Epidermal melanocyte (primary cell): ENCODE data around the gene S100B.

Source experiments
- DNase-seq: peaks from one replicate; pipeline ENCODE4 v3.0.0; 2011; ENCODE audit warnings: low spot score; ENCODE audit not compliant: insufficient read length

The S100B gene

DNA sequence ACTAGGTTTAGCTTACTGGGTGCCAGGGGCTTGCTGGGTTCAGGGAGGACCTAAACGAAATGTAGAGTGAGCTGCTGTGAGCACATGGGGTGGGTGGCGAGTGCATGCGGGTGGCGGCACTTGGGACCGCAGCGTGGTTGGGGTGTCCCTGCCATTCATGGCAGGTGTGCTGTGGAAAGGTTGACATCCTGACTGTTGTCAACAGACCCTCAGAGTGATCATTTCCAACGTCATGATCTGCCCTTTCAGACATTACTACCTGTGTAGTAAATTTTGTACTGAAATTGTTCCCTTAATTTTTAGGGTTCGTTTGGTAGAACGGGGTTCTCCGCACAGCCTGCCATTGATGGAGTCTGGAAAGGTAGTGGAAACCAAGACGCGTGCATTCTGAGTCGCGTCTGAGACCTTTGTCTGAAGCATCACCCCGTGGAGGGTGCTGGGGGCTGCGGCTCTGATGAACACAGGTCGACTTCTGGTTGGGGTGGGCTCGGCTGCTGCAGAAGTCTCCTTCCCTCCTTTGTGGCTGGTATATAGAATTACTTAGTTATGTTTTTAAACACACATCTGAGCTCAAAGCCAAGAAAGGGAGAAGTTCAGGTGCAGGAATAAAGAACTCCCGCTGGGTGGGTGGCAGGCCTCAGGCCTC is 43.3 kb downstream of the S100B start:
- DNase-seq, result no peak

DNA sequence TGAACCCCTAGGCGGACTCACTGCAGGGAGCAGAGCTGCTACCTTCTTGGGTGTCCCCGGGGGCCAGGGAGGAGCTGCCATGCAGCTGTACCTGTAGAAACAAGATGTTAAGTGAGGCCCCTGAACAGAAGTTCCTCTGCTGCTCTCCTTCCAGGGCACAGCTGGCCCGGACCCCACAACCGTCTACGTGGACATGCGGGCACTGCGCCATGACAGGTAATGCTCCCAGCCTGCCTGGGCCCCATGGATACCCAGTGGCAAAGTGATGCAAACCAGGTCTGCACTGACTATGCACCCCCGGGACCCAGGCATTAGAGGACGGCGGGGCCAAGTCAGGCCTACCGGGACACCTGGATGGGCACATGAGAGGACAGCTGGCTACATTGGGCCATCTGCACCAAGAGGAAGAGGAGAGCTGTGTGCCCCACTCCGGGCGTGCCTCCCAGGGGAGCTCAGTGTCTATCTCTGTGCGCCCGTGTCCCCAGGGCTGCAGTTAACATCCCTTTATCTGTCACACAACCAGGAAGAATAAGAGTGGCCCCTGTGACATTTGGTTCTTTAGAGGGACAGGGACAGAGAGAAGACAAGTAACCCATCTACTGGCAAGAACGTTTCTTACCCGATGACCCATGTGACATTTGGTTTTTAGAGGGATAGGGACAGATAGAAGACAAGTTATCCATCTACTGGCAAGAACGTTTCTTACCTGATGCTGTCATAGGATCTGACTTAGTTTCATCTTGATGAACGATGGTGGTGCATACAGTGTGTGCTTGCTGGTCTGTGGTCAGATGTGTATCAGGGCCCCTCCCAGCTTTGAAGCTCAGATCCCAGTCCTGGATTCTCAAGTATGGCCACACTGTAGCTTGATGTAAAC is 44.1 kb downstream of the S100B start:
- DNase-seq, result no peak

DNA sequence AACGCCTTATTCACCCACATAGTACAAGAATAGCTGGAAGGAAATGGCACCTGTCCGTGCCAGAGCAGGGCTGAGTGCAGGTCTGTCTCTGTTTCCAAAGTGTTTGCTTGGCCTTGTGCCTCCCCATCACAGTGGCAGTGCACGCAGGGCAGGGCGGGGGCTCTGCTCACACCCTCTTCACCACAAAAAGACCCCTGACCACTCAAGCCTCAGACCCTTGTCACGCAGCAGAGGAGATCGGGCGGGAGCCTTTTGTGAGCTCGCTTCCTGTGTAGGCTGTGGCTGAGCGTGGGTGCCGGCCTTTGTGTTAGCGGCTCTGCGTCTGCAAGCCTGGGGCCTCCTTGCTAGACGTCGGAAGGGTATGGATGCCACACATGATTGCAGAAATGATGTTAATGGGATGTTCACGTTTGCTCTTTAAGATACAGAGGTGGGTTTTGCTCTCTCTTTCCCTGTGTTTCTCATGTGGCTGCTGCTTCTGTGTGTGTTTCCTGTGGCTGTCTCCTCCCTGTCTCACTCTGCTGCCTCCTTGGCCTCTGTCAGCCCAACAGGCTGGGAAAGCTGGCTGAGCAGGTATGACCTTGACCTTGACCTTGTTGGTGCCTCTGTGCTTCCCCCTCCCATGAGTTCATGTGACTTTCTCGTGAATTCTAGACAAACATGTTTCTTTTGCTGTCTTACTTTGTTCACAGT is 45.4 kb downstream of the S100B start:
- no peak for DNase-seq

DNA sequence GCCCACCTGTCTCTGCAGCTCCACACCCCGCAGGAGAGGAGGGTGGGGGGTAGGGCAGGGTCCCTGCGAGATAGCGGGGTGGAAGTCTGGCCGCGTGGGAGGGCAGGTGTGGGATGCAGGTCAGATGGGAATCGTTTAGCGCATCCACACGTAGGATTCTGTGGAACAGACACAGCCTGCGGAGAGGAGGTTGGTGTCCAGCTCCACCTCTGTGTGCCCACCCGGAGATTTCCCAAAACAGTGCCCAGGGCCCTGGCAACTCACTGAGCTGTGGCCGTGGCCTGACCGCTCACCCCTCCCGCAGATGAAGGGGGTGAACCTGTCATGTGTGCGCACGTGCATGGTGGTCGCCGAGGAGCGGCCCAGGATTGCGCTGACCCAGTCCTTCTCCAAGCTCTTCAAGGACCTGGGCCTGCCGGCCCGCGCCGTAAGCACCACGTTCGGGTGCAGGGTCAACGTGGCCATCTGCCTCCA is 46.9 kb downstream of the S100B start:
- no peak for DNase-seq

DNA sequence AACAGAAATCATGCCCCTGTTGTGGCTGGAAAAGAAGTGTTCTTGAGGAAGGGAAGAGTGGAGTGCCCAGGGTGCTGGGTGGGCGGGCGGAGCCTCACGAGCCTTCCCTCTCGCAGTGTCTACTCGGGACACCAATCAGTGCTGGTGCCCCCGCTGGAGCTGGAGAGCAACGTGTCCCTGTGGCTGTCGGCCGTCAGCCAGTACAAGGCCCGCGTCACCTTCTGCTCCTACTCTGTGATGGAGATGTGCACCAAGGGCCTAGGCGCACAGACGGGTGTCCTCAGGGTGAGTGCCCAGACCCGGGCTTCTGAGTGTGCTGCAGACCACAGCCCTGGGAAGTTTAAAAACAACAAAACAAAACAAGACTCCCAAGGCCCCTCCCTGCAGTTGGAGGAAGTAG is 47.4 kb downstream of the S100B start:
- no peak for DNase-seq

DNA sequence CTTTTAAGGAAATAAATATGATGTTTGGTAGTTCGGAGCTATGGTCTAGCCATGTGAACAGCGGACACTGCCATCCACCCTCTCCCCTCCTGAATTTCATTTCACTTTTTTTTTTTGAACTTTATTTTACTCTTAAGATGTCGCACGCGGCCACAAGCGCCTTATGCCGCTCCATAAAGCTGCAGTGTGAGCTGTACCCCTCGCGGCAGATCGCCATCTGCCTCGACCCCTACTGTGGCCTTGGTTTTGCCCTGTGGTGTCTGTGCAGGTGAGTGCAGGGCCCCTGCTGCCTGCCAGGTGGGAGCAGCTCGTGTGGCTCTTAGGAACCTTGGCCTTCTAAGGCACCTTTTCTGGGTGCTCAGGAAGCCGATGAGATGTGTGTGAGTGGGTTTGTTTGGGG is 48.1 kb downstream of the S100B start:
- no peak for DNase-seq

DNA sequence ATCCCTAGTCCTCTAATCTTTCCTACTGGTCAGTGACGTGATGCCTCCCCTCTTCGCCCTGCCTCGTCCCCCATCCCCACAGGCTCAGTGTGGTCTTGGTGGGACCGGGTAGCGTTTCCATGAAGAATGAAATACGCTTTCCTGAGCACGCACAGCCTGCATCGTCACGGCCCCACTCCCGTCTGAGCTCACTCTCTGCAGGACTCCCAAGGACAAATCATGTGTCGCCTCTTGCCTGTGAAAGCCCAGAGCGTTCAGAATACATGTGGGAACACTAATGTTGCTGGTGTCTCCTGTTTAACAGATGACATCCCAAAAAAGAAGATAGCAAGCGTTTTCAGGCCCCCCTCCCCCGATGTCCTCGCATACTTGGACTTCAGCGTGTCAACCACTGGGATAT is 49.2 kb downstream of the S100B start:
- DNase-seq, result no peak

DNA sequence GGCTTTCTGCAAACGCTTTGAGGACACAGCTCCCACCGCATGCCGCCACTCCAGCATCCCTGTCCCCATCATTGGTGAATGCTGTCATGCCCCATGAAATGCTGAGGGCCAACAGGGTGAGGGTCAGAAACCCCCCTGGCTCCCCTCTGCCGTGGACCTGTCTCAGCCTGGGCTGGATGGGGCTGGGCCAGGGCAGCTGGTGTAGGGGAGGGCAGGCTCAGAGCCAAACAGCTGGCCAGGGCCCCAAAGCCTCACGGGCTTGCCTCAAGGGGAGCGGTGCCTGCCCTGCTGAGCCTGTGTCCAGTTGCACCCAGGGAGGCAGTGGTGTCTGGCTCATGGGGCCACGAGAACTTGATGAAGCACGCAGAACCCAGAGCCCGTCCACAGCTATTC is 49.7 kb downstream of the S100B start:
- DNase-seq, result no peak

DNA sequence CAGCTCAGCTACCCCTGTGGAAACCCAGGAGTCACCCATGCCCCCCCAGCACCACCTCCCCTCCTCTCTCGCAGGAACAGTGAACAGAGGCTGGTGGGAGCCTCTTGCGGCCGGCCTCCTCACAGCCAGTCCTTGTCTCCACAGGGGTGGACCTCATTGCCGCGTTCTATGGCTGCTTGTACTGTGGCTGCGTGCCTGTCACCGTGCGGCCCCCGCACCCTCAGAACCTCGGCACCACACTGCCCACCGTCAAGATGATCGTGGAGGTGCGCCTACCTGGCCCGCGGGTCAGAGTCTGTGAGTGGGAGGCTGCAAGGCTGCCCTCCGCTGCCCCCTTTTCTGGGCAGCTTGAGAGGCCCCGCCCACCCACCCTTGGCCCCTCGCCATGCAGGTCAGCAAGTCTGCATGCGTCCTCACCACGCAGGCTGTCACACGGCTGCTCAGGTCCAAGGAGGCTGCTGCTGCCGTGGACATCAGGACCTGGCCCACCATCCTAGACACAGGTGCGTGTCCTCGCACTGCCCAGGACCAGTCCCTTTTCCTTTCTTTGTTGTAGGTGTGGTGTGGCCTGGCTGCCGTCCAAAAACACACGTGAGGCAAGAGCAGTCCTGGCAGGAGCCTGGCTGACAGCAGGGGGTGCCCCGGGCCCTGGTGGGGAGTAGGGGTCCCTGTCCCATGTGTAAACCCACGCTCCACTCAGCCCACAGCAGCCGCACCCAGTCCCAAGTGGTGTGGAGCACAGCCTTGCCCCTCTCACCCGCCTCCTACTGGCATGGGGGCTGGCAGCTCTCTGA is 50.3 kb downstream of the S100B start:
- no peak for DNase-seq

DNA sequence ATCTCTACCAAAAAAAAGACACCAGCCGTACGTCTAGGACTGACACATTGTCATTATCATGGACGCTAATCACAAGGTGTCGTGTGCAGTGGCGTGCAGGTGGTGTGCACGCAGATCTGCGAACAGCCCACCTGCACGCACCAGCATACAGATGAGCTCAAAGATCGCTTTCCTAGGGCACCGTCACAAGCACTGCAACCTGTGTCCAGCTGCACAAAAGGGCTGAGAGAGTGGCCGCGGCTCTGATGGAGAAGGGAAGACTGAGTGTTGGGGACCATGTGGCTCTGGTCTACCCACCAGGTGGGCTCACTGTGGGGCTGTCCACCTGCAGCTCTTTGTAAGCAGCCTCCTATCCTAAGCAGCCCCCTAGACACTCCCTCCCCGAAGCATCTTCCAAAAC is 50.9 kb downstream of the S100B start:
- DNase-seq, result no peak

DNA sequence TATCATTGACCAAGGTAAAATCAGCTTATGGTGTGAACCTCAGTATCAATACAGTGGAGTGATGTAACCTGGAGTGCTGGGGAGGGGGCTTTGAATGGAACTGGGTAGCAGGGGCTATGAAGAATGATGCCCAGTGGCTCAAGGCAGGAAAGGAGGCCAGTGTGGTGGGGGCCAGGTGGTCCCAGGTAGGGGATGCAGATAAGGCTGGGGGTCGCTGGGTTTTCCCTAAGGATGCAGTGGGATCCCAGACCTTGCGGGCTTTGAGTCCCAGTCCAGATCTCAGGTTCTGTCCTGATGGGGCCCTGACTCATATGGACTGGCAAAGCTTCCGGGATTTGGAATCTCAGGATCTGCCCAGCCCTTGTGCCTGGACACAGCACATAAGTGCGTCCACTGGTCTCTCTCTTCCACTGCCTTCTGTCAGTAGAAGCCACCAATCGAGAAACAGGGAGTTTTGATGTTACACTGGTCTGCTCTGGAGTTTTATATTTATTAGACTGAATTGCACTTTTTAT is 52.0 kb downstream of the S100B start:
- no peak for DNase-seq

DNA sequence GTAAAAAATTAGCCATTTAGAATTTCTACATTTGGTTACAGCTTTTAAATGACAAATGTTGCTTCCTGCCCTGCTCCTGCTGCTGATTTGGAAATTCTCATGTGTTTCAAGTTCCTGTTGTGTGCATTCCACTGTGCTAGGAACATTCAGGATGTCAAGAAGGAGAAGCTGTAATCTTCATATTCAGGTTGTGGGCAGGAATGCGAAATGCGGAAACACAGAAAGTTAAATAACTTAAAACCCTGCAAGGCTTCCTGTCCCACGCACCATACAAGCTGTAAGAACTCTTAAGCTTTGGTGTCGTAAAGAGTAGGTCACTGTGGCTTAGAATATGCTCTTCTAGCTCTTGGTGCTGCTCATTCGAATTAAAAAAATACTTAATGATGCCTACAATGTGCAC is 52.6 kb downstream of the S100B start:
- DNase-seq, result no peak

DNA sequence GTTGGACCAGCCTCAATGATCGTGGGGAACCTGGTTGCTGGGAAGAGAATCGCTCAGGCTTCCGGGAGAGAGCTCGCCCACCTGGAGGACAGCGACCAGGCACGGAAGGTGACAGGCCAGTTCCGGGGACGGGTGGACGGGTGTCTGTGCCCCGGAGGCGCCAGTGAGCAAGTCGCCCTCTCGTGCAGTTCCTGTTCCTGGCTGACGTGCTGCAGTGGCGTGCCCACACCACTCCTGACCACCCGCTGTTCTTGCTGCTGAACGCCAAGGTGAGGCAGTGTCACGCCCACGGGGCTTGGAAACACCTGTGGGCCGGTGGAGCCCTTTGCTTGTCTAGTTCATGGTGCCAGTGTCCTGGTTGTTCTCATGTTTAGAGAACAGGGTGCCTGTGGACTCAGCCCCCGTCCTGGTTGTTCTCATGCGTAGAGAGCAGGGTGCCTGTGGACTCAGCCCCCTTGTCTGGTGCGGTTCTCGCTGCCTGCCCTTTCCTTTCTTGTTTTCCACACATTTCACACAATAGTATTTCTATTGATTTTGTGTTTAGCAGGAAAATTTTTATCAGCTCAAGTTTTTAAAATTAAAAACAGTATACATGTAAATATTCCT is 53.1 kb downstream of the S100B start:
- no peak for DNase-seq

DNA sequence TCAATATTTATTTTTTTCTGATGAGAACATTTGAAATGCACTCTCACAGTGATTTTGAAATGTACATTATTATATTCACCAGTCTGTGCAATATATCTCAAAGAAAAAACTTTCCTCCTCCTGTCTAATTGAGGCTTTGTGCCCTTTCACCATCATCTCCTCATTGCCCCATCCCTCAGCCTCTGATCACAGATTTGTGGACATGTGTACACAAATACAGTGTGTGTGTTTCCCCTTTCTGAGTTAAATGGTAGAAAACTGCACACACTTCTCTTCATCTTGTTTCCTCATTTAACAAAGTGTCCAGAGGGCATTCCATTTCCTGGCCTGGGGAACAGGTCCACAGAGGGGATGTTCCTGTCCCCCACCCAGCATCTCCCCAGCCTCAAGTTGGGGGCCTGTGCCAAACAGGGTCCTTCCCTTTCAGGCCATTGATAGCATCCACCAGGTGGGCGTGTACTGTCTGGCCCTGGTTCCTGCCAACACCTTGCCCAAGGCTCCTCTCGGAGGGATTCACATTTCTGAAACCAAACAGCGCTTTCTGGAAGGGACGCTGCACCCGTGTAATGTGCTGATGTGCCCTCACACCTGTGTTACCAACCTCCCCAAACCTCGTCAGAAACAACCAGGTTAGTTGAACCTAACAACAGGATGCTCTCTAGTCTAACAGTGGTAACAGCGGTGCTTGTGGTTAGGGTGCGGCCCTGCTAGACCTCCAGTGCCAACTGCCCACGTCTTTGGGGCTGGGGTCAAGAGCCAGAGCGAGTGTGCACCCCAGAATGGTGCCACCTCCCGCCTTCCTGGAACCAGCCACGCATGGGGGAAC is 54.6 kb downstream of the S100B start:
- no peak for DNase-seq

DNA sequence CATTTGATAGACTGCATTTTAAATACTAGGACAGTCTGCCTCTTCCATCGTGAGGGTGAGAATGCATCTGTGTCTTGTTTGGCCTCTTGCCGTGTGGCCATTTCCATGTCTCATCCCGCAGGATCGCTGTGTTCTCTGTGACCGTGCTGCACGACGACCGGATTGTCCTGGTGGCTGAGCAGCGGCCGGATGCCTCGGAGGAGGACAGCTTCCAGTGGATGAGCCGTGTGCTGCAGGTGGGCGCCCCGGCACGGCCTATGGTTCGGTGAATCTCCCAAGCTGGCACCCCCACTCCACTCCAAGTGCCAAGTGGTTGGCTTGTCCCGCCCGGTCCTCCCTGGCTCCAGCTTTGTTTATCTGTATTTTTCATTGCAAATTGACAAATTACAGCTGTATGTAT is 55.2 kb downstream of the S100B start:
- no peak for DNase-seq
